OCI-LY1 (cell line): ENCODE measurements around the gene CSN1S1.

Experiments
- H2AFZ ChIP-seq: fragments of 200-600 bp; sonication (generic), shearing (Covaris generic); 2 replicates; pipeline ENCODE4 v1.6.0; 2014; ENCODE audit warnings: antibody characterized with exemption, mild to moderate bottlenecking, low read length
- H3F3A ChIP-seq: fragments of 200-600 bp; sonication (generic), shearing (Covaris generic); 2 replicates; pipeline ENCODE4 v1.6.0; 2014; ENCODE audit warnings: mild to moderate bottlenecking, antibody characterized with exemption, low read length, moderate library complexity; ENCODE audit not compliant: insufficient read depth
- H3K27ac ChIP-seq: fragments of 200-600 bp; sonication (generic); 2 replicates; pipeline ENCODE4 v1.5.1; 2014; ENCODE audit warnings: low read length, mixed run types, mild to moderate bottlenecking, low read depth; ENCODE audit not compliant: poor library complexity, severe bottlenecking
- H3K27me3 ChIP-seq: fragments of 200-600 bp; sonication (generic); 2 replicates; pipeline ENCODE4 v1.6.0; 2014; ENCODE audit warnings: antibody characterized with exemption, mild to moderate bottlenecking, low read length, moderate library complexity; ENCODE audit not compliant: insufficient read depth
- H3K36me3 ChIP-seq: fragments of 200-600 bp; sonication (generic); 2 replicates; pipeline ENCODE4 v1.6.1; 2014; ENCODE audit warnings: mild to moderate bottlenecking, antibody characterized with exemption, low read length, moderate library complexity, mixed read lengths; ENCODE audit not compliant: insufficient read depth
- H3K4me1 ChIP-seq: fragments of 200-600 bp; sonication (generic); 2 replicates; pipeline ENCODE4 v1.5.1; 2014; ENCODE audit warnings: mild to moderate bottlenecking, low read length, moderate library complexity; ENCODE audit not compliant: insufficient read depth, severe bottlenecking
- H3K4me2 ChIP-seq: fragments of 200-600 bp; sonication (generic), shearing (Covaris generic); 2 replicates; pipeline ENCODE4 v1.6.1; 2014; ENCODE audit warnings: low read length
- H3K4me3 ChIP-seq: fragments of 200-600 bp; sonication (generic); 2 replicates; pipeline ENCODE4 v1.5.1; 2014; ENCODE audit warnings: low read length, low read depth, mild to moderate bottlenecking, mixed read lengths; ENCODE audit not compliant: poor library complexity, severe bottlenecking
- H3K79me2 ChIP-seq: fragments of 200-600 bp; shearing (Covaris generic); 2 replicates; pipeline ENCODE4 v1.6.1; 2016; ENCODE audit warnings: mixed run types, low read length, mixed read lengths; ENCODE audit not compliant: insufficient read depth
- H3K9ac ChIP-seq: fragments of 200-600 bp; sonication (generic), shearing (Covaris generic); 2 replicates; pipeline ENCODE4 v1.6.1; 2014; ENCODE audit warnings: mild to moderate bottlenecking, low read length, mixed read lengths
- H3K9me2 ChIP-seq: fragments of 200-600 bp; sonication (generic), shearing (Covaris generic); 2 replicates; pipeline ENCODE4 v1.6.1; 2014; ENCODE audit warnings: low read depth, mild to moderate bottlenecking, low read length, mixed read lengths
- H3K9me3 ChIP-seq: fragments of 200-600 bp; shearing (Covaris generic); 2 replicates; pipeline ENCODE4 v1.6.1; 2014; ENCODE audit warnings: low read length, mixed read lengths
- H4K20me1 ChIP-seq: fragments of 200-600 bp; sonication (generic), shearing (Covaris generic); 2 replicates; pipeline ENCODE4 v1.6.0; 2016; ENCODE audit warnings: mild to moderate bottlenecking, low read length; ENCODE audit not compliant: insufficient read depth
- EZH2 ChIP-seq: fragments of 200-600 bp; sonication (generic), shearing (Covaris generic); IDR thresholded peaks from 2 replicates; pipeline ENCODE4 v1.8.0; 2017; ENCODE audit warnings: borderline replicate concordance, mixed run types, mild to moderate bottlenecking, antibody characterized with exemption, low read length, moderate library complexity, mixed read lengths
- TF ChIP-seq, protein P1 (sequence below): fragments of 200-600 bp; sonication (generic), shearing (Covaris generic); IDR thresholded peaks from 2 replicates; pipeline ENCODE4 v1.5.1; 2017; ENCODE audit warnings: mild to moderate bottlenecking, antibody characterized with exemption, low read length, moderate library complexity, mixed read lengths

CSN1S1 gene

DNA sequence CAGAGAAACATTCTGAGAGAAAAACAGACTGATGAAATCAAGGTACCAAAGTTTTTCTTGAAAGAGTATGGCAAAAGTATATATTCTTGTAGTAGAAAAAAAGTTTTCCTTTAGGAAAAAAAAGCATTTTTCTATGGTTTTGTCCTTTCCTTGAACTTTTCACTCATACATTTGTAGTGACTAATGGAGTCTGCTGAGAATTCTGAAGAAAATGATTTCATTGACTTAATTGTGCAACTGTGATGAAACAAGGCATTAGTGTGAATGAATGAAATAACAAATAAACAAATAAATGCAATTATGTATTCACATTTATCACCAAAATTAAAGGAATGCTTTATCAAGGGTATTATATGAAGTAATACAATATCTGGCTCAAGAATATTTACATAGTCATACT is 5.7 kb downstream of the CSN1S1 start:
- Histone ChIP-seq H3K4me2 (no peak overlapping the region), H3K79me2 (no peaks in the 10 kb centered on the region), H3K4me1 (no peaks in the 10 kb centered on the region), H3F3A (no peaks in the 10 kb centered on the region), H3K9ac (no peak overlapping the region), H3K36me3 (no peaks in the 10 kb centered on the region), H2AFZ (no peak overlapping the region), H3K4me3 (no peak overlapping the region), H3K27ac (no peak overlapping the region), H3K9me3 (no peaks in the 10 kb centered on the region), H3K9me2 (no peaks in the 10 kb centered on the region), H4K20me1 (no peaks in the 10 kb centered on the region), H3K27me3 (no peaks in the 10 kb centered on the region)
- no peak for TF ChIP-seq EZH2
- TF ChIP-seq, protein P1, sequence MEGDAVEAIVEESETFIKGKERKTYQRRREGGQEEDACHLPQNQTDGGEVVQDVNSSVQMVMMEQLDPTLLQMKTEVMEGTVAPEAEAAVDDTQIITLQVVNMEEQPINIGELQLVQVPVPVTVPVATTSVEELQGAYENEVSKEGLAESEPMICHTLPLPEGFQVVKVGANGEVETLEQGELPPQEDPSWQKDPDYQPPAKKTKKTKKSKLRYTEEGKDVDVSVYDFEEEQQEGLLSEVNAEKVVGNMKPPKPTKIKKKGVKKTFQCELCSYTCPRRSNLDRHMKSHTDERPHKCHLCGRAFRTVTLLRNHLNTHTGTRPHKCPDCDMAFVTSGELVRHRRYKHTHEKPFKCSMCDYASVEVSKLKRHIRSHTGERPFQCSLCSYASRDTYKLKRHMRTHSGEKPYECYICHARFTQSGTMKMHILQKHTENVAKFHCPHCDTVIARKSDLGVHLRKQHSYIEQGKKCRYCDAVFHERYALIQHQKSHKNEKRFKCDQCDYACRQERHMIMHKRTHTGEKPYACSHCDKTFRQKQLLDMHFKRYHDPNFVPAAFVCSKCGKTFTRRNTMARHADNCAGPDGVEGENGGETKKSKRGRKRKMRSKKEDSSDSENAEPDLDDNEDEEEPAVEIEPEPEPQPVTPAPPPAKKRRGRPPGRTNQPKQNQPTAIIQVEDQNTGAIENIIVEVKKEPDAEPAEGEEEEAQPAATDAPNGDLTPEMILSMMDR = no peak

DNA sequence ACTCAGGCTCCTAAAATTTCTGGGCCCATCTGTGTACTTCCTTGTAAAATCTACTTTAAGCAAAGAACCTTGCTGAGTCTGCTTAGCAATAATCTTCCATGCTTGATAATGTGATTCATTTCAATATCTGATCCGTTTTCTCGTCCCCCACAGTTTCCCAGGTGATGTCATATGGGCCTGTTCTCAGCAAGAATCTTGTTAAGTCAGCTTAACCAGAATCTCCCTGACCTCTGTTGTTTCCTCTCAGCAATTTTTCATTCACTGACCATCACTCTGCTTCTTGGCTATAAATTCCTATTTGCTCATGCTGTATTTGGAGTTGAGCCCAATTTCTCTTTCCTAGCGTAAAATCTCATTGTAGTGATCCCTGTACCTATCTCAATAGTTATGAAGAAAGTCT is 20.7 kb downstream of the CSN1S1 start:
- Histone ChIP-seq H3K79me2 (no peaks in the 10 kb centered on the region), H3K9ac (no peak overlapping the region), H3K9me3 (no peaks in the 10 kb centered on the region), H3K27me3 (no peaks in the 10 kb centered on the region), H3K36me3 (no peaks in the 10 kb centered on the region), H3K4me3 (no peak overlapping the region), H4K20me1 (no peaks in the 10 kb centered on the region), H3K4me1 (no peaks in the 10 kb centered on the region), H3F3A (no peaks in the 10 kb centered on the region), H2AFZ (no peak overlapping the region), H3K4me2 (no peak overlapping the region), H3K9me2 (no peaks in the 10 kb centered on the region), H3K27ac (no peak overlapping the region)
- no peak for TF ChIP-seq EZH2
- TF ChIP-seq, protein P1 = no peak

GRCh38 chr4:69957209-69957608 is 26.3 kb downstream of the CSN1S1 start:
- Histone ChIP-seq H3K36me3 (no peaks in the 10 kb centered on the region), H3K4me2 (no peak overlapping the region), H3K4me1 (no peaks in the 10 kb centered on the region), H3K79me2 (no peaks in the 10 kb centered on the region), H4K20me1 (no peaks in the 10 kb centered on the region), H3F3A (no peaks in the 10 kb centered on the region), H3K4me3 (no peak overlapping the region), H3K27ac (no peak overlapping the region), H3K9me2 (no peaks in the 10 kb centered on the region), H3K27me3 (no peaks in the 10 kb centered on the region), H3K9ac (no peak overlapping the region), H3K9me3 (no peaks in the 10 kb centered on the region), H2AFZ (no peak overlapping the region)
- no peak for TF ChIP-seq EZH2
- TF ChIP-seq, protein P1 = no peak
